ENCODE data around the gene ABCB11. TPM values are rescaled to one million over a fixed set of nuclear protein-coding genes. Genes with fewer than 3 reads are reported as not detected.

ABCB11 gene
- total RNA-seq, 1 experiment from 2014 or later: not detected

DNA sequence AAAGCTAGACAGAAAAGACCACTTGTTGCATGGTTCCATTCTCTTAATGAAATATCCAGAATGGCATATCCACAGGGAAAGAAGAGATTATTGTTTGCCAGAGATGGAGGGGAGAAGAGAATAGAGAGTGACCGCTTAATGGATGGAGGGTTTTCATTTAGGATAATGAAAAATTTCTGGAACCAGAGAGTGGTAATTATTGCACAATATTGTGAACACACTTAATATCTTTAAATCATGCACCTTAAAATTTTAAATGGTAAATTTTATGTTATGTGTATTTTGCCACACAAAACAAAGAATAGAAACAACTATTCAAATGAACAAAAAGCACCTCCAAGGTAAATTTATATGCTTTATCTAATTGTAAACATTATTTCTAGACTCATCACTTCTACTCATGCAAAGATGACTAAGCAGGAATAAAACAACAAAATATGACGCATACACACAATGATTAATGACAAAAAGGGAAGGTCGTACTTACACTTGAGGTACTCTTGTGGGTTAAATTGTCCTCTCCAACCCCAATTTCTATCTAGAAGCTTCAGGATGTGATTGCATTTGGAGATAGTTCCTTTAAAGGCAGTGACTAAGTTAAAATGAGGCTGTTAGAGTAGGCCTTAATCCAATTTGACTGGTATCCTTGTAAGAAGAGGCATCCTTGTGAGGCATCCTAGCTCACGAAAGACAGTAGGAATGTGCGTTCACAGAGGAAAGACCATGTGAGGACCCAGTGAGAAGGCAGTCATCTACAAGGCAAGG is 19.5 kb upstream of the ABCB11 start:
- H3K9me3 ChIP-seq (ENCODE audit: low read depth, low read length, poor library complexity, severe bottlenecking): no peaks in the 10 kb centered on the region
- no peaks in the 10 kb centered on the region for H3K36me3 ChIP-seq (ENCODE audit: insufficient read depth, low read length, poor library complexity, severe bottlenecking)
- ChIA-PET CTCF (no interaction called here), POLR2A (ENCODE audit: low non-redundant PET) (no interaction called here)
- no peaks in the 10 kb centered on the region for H3K4me1 ChIP-seq (ENCODE audit: insufficient read depth, low read length, poor library complexity, severe bottlenecking)
- BruUV-seq (replicated peaks): no TSS peak
- no peak overlapping the region for H3K4me3 ChIP-seq (ENCODE audit: low read depth, low read length, poor library complexity, severe bottlenecking)
- H3K27me3 ChIP-seq (replicated peaks; ENCODE audit: insufficient read depth, low read depth, low read length, poor library complexity): no peaks in the 10 kb centered on the region
- TF ChIP-seq EZH2 (IDR thresholded peaks at IDR 0.05; ENCODE audit: borderline replicate concordance, low read depth, low read length, poor library complexity, severe bottlenecking): no peak
- TF ChIP-seq, protein P1, sequence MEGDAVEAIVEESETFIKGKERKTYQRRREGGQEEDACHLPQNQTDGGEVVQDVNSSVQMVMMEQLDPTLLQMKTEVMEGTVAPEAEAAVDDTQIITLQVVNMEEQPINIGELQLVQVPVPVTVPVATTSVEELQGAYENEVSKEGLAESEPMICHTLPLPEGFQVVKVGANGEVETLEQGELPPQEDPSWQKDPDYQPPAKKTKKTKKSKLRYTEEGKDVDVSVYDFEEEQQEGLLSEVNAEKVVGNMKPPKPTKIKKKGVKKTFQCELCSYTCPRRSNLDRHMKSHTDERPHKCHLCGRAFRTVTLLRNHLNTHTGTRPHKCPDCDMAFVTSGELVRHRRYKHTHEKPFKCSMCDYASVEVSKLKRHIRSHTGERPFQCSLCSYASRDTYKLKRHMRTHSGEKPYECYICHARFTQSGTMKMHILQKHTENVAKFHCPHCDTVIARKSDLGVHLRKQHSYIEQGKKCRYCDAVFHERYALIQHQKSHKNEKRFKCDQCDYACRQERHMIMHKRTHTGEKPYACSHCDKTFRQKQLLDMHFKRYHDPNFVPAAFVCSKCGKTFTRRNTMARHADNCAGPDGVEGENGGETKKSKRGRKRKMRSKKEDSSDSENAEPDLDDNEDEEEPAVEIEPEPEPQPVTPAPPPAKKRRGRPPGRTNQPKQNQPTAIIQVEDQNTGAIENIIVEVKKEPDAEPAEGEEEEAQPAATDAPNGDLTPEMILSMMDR (conservative IDR thresholded peaks at IDR 0.05; ENCODE audit: low read depth, low read length): no peak
- H3K27ac ChIP-seq (ENCODE audit: low read depth, low read length, poor library complexity, severe bottlenecking): no peak overlapping the region
- DNase-seq (ENCODE audit: low spot score): no peak
- intact Hi-C loops (cut with micrococcal nuclease; ENCODE audit: unreplicated experiment): no loop called here

DNA sequence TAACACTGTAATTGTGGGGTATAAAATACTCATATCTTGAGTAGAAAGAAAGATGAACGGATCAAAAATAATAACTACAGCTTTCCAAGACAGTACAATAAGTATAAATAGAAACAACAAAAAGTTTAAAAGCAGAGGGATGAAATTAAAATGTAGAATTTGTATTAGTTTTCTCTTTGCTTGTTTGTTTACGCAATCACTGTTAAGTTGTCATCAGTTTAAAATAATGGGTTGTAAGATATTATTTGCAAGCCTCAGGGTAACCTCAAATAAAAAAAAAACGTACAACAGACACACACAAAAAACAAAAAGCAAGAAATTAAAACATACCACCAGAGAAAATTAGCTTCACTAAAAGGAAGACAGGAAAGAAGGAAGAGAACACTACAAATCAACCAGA is 18.0 kb upstream of the ABCB11 start:
- no TSS peak for BruUV-seq (replicated peaks)
- ChIA-PET POLR2A (ENCODE audit: low non-redundant PET) (no interaction called here), CTCF (no interaction called here)
- no peaks in the 10 kb centered on the region for H3K27me3 ChIP-seq (replicated peaks; ENCODE audit: insufficient read depth, low read depth, low read length, poor library complexity)
- H3K27ac ChIP-seq (ENCODE audit: low read depth, low read length, poor library complexity, severe bottlenecking): no peak overlapping the region
- TF ChIP-seq, protein P1 (conservative IDR thresholded peaks at IDR 0.05; ENCODE audit: low read depth, low read length): no peak
- no peaks in the 10 kb centered on the region for H3K9me3 ChIP-seq (ENCODE audit: low read depth, low read length, poor library complexity, severe bottlenecking)
- H3K4me3 ChIP-seq (ENCODE audit: low read depth, low read length, poor library complexity, severe bottlenecking): no peak overlapping the region
- intact Hi-C loops (cut with micrococcal nuclease; ENCODE audit: unreplicated experiment): no loop called here
- H3K36me3 ChIP-seq (ENCODE audit: insufficient read depth, low read length, poor library complexity, severe bottlenecking): no peaks in the 10 kb centered on the region
- DNase-seq (ENCODE audit: low spot score): no peak
- no peaks in the 10 kb centered on the region for H3K4me1 ChIP-seq (ENCODE audit: insufficient read depth, low read length, poor library complexity, severe bottlenecking)

DNA sequence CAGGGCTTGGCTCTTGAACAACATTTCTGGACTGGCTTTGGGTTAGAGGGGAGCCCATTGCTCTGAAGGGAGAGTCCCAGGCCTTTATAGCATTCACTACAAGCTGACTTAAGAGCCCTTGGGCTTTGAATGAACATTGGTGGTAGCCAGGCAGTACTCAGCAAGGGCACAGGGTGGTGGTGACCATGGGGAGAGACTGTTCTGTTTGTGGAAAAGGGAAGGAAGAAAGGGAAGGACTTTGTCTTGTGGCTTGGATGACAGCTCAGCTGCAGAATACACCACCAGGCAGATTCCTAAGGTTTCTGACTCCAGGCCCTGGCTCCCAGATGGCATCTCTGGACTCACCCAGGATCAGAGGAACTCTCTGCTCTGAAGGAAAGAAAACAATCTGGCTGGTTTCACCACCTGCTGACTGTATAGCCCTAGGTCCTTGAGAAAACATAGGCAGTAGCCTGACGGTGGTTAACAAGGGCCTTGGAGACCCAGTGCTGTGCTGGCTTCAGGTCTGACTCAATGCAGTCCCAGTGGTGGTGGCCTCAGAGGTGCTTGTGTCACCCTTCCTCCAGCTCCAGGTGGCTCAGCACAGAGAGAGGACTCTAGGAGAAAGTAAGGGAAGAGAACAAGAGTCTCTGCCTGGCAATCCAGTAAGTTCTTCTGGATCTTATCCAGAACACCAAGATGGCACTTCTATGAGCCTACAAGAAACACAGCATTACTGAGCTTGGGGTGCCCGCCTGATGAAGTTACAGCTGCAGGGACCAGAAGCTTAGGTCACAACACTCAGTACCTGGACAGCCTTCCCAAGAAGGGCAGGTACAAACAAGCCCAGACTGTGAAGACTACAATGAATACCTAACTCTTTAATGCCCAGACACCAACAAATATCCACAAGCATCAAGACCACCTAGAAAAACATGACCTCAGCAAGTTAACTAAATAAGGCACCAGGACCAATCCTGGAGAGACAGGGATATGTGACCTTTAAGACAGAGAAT is 16.4 kb upstream of the ABCB11 start:
- no peak overlapping the region for H3K4me3 ChIP-seq (ENCODE audit: low read depth, low read length, poor library complexity, severe bottlenecking)
- H3K9me3 ChIP-seq (ENCODE audit: low read depth, low read length, poor library complexity, severe bottlenecking): no peaks in the 10 kb centered on the region
- intact Hi-C loops (cut with micrococcal nuclease; ENCODE audit: unreplicated experiment): no loop called here
- TF ChIP-seq, protein P1 (conservative IDR thresholded peaks at IDR 0.05; ENCODE audit: low read depth, low read length): no peak
- TF ChIP-seq EZH2 (IDR thresholded peaks at IDR 0.05; ENCODE audit: borderline replicate concordance, low read depth, low read length, poor library complexity, severe bottlenecking): no peak
- H3K36me3 ChIP-seq (ENCODE audit: insufficient read depth, low read length, poor library complexity, severe bottlenecking): no peaks in the 10 kb centered on the region
- ChIA-PET CTCF (no interaction called here), POLR2A (ENCODE audit: low non-redundant PET) (no interaction called here)
- no peaks in the 10 kb centered on the region for H3K27me3 ChIP-seq (replicated peaks; ENCODE audit: insufficient read depth, low read depth, low read length, poor library complexity)
- no peak for DNase-seq (ENCODE audit: low spot score)
- no TSS peak for BruUV-seq (replicated peaks)
- H3K27ac ChIP-seq (ENCODE audit: low read depth, low read length, poor library complexity, severe bottlenecking): no peak overlapping the region
- H3K4me1 ChIP-seq (ENCODE audit: insufficient read depth, low read length, poor library complexity, severe bottlenecking): no peaks in the 10 kb centered on the region

Data from A673 (cell line).